A549 (cell line): ENCODE measurements around the gene ARHGDIA. TPM values are rescaled to one million over a fixed set of nuclear protein-coding genes. Genes with fewer than 3 reads are reported as not detected.
A peak's percentile ranks its signal among the peaks of the same experiment; 100 is the strongest.

Experiments
- ATAC-seq, 2 experiments: fragments of 200-7000 bp in 1 of 2; fragments of >200 bp in 1 of 2; cut with Nextera tagmentation in 1 of 2; cut with Tn5 transposase in 1 of 2; 3 replicates each; pipeline versions ENCODE4 v1.8.0 to v1.9.1; 2018 to 2020; ENCODE audit warnings: mild to moderate bottlenecking in 1 of 2, moderate library complexity in 1 of 2
- CTCF ChIA-PET: fragments of 300-600 bp; sonication (Branson Sonifier 250); formaldehyde crosslinking; extraction: SDS; loops from one replicate; lab custom pipeline; 2021; ENCODE audit warnings: antibody characterized with exemption, inconsistent platforms; lab: Yijun Ruan, JAX
- POLR2A ChIA-PET: fragments of 350-600 bp; formaldehyde crosslinking; extraction: SDS; loops from one replicate; lab custom pipeline; 2021; ENCODE audit warnings: antibody characterized with exemption, inconsistent platforms; lab: Yijun Ruan, JAX
- DNase-seq, 2 experiments: peaks; one replicate each; pipeline versions ENCODE4 v3.0.0 to v3.0.0-alpha.2; 2011 to 2016; ENCODE audit warnings: low read depth in 1 of 2, low spot score in 1 of 2
- FAIRE-seq: peaks from 2 replicates; lab custom pipeline; 2011; peaks lifted over from hg19 to GRCh38; lab: Jason Lieb, UNC
- H3K27ac ChIP-seq, 2 experiments: fragments of >200 bp; sonication (Bioruptor Twin); formaldehyde crosslinking; 3 replicates each; pipeline ENCODE4 v1.5.1; 2016 to 2017
- H3K4me1 ChIP-seq: fragments of >200 bp; sonication (Bioruptor Twin); formaldehyde crosslinking; 3 replicates; pipeline ENCODE4 v1.6.1; 2016
- H3K4me2 ChIP-seq: fragments of >200 bp; sonication (Bioruptor Twin); formaldehyde crosslinking; 3 replicates; pipeline ENCODE4 v1.6.1; 2016
- H3K4me3 ChIP-seq: fragments of >200 bp; sonication (Bioruptor Twin); formaldehyde crosslinking; 3 replicates; pipeline ENCODE4 v1.5.1; 2016
- H3K9me3 ChIP-seq: fragments of >200 bp; sonication (Bioruptor Twin); formaldehyde crosslinking; 3 replicates; pipeline ENCODE4 v1.6.1; 2016
- ATOH8 ChIP-seq: fragments of 250-450 bp; sonication (Bioruptor Pico); IDR thresholded peaks from 2 replicates; pipeline ENCODE4 v1.5.0; 2020; ENCODE audit warnings: low read depth, mild to moderate bottlenecking, moderate library complexity
- CHD2 ChIP-seq: fragments of 150-350 bp; IDR thresholded peaks from 2 replicates; pipeline ENCODE4 v1.6.1; 2014; ENCODE audit warnings: low read length; ENCODE audit not compliant: partially characterized antibody
- EHF ChIP-seq: fragments of 250-450 bp; sonication (Bioruptor Pico); IDR thresholded peaks from 2 replicates; pipeline ENCODE4 v1.5.0; 2020; ENCODE audit warnings: mild to moderate bottlenecking
- ESRRA ChIP-seq: fragments of 150-350 bp; IDR thresholded peaks from 2 replicates; pipeline ENCODE4 v1.6.1; 2014; ENCODE audit warnings: mild to moderate bottlenecking, low read length, borderline replicate concordance
- FOSL2 ChIP-seq, 2 experiments: fragments of 450-650 bp in 1 of 2; fragments of >200 bp in 1 of 2; sonication (Bioruptor Twin) in 1 of 2; formaldehyde crosslinking; IDR thresholded peaks; 2 replicates each; pipeline versions ENCODE4 v1.5.0 to v1.6.1; 2016 to 2020; ENCODE audit warnings: mild to moderate bottlenecking in 1 of 2, moderate library complexity in 1 of 2
- FOXS1 ChIP-seq: fragments of 250-450 bp; sonication (Bioruptor Pico); IDR thresholded peaks from 2 replicates; pipeline ENCODE4 v1.5.0; 2020; ENCODE audit warnings: mild to moderate bottlenecking, moderate library complexity
- HDAC2 ChIP-seq: fragments of 200-600 bp; sonication (generic); IDR thresholded peaks from 2 replicates; pipeline ENCODE4 v1.6.1; 2016
- HEYL ChIP-seq: fragments of 250-450 bp; sonication (Bioruptor Pico); IDR thresholded peaks from 2 replicates; pipeline ENCODE4 v1.8.0; 2021; ENCODE audit warnings: mild to moderate bottlenecking, moderate library complexity
- HOXA7 ChIP-seq: fragments of 250-450 bp; sonication (Bioruptor Pico); IDR thresholded peaks from 2 replicates; pipeline ENCODE4 v1.5.0; 2020; ENCODE audit warnings: mild to moderate bottlenecking, moderate library complexity
- JUN ChIP-seq, 2 experiments: fragments of >200 bp; sonication (Bioruptor Twin); formaldehyde crosslinking; IDR thresholded peaks; 2 replicates in 1 of 2; 3 replicates in 1 of 2; pipeline ENCODE4 v1.6.1; 2016 to 2017
- KDM1A ChIP-seq: fragments of 200-600 bp; sonication (generic); IDR thresholded peaks from 2 replicates; pipeline ENCODE4 v1.6.1; 2016; ENCODE audit warnings: low read depth, mild to moderate bottlenecking
- MAX ChIP-seq: IDR thresholded peaks from 2 replicates; pipeline ENCODE4 v1.6.1; 2012
- MAZ ChIP-seq: fragments of 150-350 bp; IDR thresholded peaks from 2 replicates; pipeline ENCODE4 v1.6.1; 2014; ENCODE audit warnings: antibody characterized with exemption, low read depth, low read length, borderline replicate concordance
- NPAS2 ChIP-seq: fragments of 250-450 bp; sonication (Bioruptor Pico); IDR thresholded peaks from 2 replicates; pipeline ENCODE4 v1.8.0; 2022; ENCODE audit warnings: mild to moderate bottlenecking, moderate library complexity, borderline replicate concordance
- PHF8 ChIP-seq: fragments of 200-600 bp; sonication (generic); IDR thresholded peaks from 2 replicates; pipeline ENCODE4 v1.6.1; 2016; ENCODE audit warnings: low read depth, mild to moderate bottlenecking, antibody characterized with exemption, moderate library complexity, borderline replicate concordance
- POLR2AphosphoS2 ChIP-seq: conservative IDR thresholded peaks from 2 replicates; pipeline ENCODE4 v1.6.1; 2012; ENCODE audit warnings: low read length, improper control_type of control experiment, inconsistent platforms
- REST ChIP-seq: fragments of 200-600 bp; sonication (generic); IDR thresholded peaks from 2 replicates; pipeline ENCODE4 v1.6.1; 2016; ENCODE audit warnings: antibody characterized with exemption, mild to moderate bottlenecking, moderate library complexity
- RNF2 ChIP-seq: fragments of 200-600 bp; sonication (generic); IDR thresholded peaks from 2 replicates; pipeline ENCODE4 v1.6.1; 2016; ENCODE audit warnings: low read depth, mild to moderate bottlenecking, antibody characterized with exemption, moderate library complexity, borderline replicate concordance
- TP53 ChIP-seq: fragments of 250-450 bp; sonication (Bioruptor Pico); IDR thresholded peaks from 2 replicates; pipeline ENCODE4 v1.5.0; 2021; ENCODE audit warnings: mild to moderate bottlenecking, moderate library complexity
- ZNF302 ChIP-seq: fragments of 250-450 bp; sonication (Bioruptor Pico); IDR thresholded peaks from 2 replicates; pipeline ENCODE4 v1.9.0; 2021; ENCODE audit warnings: inconsistent platforms, mild to moderate bottlenecking, moderate library complexity
- ZSCAN20 ChIP-seq: fragments of 250-450 bp; sonication (Bioruptor Pico); IDR thresholded peaks from 2 replicates; pipeline ENCODE4 v1.8.0; 2022; ENCODE audit warnings: mild to moderate bottlenecking, moderate library complexity
- WGBS: methylation state at CpG from one replicate; pipeline ENCODE4 v1.1.6; 2017; ENCODE audit errors: missing lambda C conversion rate; 5-methylcytosine and 5-hydroxymethylcytosine counted together
- polyA plus RNA-seq, 4 experiments: library from polyadenylated mRNA; depleted of rRNA in 3 of 4; stranded (reverse); fragments of >200 nt; fragmentation: RNase III in 1 of 4; extraction: RNeasy Plus Mini Kit Qiagen cat#74134 plus additional on column Dnase treatment in 1 of 4; gene quantifications; 2 replicates in 3 of 4; 3 replicates in 1 of 4; pipeline ENCODE4 v1.2.3, GENCODE V29; 2011 to 2017
- TF ChIP-seq, protein P1 (sequence below): fragments of >200 bp; sonication (Bioruptor Twin); formaldehyde crosslinking; IDR thresholded peaks from 2 replicates; pipeline ENCODE4 v1.6.1; 2016
- TF ChIP-seq, protein P2 (sequence below): IDR thresholded peaks from 2 replicates; pipeline ENCODE4 v1.6.1; 2012; ENCODE audit warnings: low read depth, borderline replicate concordance
- TF ChIP-seq, protein P3 (sequence below): fragments of 150-350 bp; IDR thresholded peaks from 2 replicates; pipeline ENCODE4 v1.6.1; 2014; ENCODE audit warnings: low read depth, mild to moderate bottlenecking, low read length
- TF ChIP-seq, protein P4 (sequence below): fragments of >200 bp; sonication (Bioruptor Twin); formaldehyde crosslinking; IDR thresholded peaks from 3 replicates; pipeline ENCODE4 v1.6.1; 2016

Gene ARHGDIA
- polyA plus RNA-seq, 2 of the 4 experiments (the other 2 are of a cell fraction), result 64.0 to 503 TPM

DNA sequence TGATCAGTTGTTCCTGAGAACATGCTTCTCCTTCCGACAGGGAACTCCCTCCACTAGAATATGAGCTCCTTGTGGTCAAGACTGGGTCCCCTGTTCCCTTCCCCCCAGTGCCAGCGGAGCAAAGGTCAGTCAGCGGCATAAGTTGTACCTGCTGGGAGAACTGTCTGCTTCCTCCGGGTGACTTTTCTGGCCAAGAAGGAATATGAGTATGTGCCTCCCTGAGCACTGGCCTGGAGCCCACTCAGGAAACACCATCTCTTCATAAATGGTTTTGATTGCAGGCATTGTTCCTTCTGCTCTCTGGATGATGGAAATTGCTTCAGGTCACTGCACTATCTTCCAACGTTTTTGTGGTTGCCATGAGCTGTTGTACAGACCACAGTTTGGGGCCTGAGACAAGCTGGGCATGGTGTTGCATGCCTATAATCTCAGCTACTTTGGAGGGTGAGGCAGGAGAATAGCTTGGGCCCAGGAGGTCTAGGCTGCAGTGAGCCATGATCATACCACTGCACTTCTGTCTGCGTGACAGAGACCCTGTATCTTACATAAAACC lies 7.9 kb downstream of the ARHGDIA start:
- no peak for ATAC-seq
- no peak for DNase-seq
- Histone ChIP-seq H3K4me2 (peak overlapping the region; percentile 89), H3K27ac (no peak overlapping the region), H3K4me1 (peaks cover 54% of the 10 kb centered on the region), H3K4me3 (no peak overlapping the region), H3K9me3 (no peaks in the 10 kb centered on the region)
- POLR2A ChIA-PET, result no interaction called here
- CTCF ChIA-PET, result interaction anchor here (0.9 to 2.4 kb wide), 5 partner anchors 8 to 139 kb away, joined by 3 to 7 read pairs (median 3); no protein-coding TSS in a partner anchor
- no peak for FAIRE-seq
- TF ChIP-seq KDM1A, result no peak
- 68% methylated on average over 6 of the region's 6 CpGs for WGBS

GRCh38 chr17:81860756-81861568 lies 10.2 kb downstream of the ARHGDIA start:
- ChIA-PET CTCF (interaction anchor here (1.4 to 1.6 kb wide), 2 partner anchors 9 to 11 kb away, joined by 3 to 6 read pairs; no protein-coding TSS in a partner anchor), POLR2A (interaction anchor here (0.5 to 1.1 kb wide), 13 partner anchors 8 to 145 kb away, joined by 3 to 11 read pairs (median 4); partner anchors contain the start of genes ARHGDIA and MCRIP1)
- Histone ChIP-seq H3K27ac (peak overlapping the region; percentile 91 to 94), H3K4me1 (peaks cover 35% of the 10 kb centered on the region), H3K4me2 (peak overlapping the region; percentile 89), H3K4me3 (peak overlapping the region; percentile 72), H3K9me3 (no peaks in the 10 kb centered on the region)
- DNase-seq (peak; percentile 100), FAIRE-seq (peak; percentile 98), ATAC-seq (peak; percentile 84 to 92)
- 2% methylated on average over 50 of the region's 74 CpGs for WGBS
- peak; percentile 100 for TF ChIP-seq ZSCAN20 (CRISPR knock-in tag)
- TF ChIP-seq MAX, result peak; percentile 98
- TF ChIP-seq HOXA7, result peak; percentile 93; the same call in 1 of the 2 replicates
- peak; percentile 53; the same call in 1 of the 2 replicates for TF ChIP-seq PHF8
- TF ChIP-seq, protein P1, sequence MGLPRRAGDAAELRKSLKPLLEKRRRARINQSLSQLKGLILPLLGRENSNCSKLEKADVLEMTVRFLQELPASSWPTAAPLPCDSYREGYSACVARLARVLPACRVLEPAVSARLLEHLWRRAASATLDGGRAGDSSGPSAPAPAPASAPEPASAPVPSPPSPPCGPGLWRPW, result no peak
- TF ChIP-seq TP53, result peak; percentile 99
- peak; percentile 82 to 90; a peak in 4 of 5 replicates for TF ChIP-seq JUN (IDR thresholded peaks at IDR 0.05)
- TF ChIP-seq REST, result no peak
- TF ChIP-seq ATOH8 (CRISPR knock-in tag), result peak; percentile 100
- TF ChIP-seq HDAC2, result no peak
- TF ChIP-seq EHF (CRISPR knock-in tag), result peak; percentile 100
- peak; percentile 100 for TF ChIP-seq FOXS1 (CRISPR knock-in tag)
- TF ChIP-seq, protein P2, sequence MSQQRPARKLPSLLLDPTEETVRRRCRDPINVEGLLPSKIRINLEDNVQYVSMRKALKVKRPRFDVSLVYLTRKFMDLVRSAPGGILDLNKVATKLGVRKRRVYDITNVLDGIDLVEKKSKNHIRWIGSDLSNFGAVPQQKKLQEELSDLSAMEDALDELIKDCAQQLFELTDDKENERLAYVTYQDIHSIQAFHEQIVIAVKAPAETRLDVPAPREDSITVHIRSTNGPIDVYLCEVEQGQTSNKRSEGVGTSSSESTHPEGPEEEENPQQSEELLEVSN, result peak; percentile 75; the same call in 1 of the 2 replicates
- TF ChIP-seq NPAS2 (CRISPR knock-in tag), result peak; percentile 99
- TF ChIP-seq, protein P3, sequence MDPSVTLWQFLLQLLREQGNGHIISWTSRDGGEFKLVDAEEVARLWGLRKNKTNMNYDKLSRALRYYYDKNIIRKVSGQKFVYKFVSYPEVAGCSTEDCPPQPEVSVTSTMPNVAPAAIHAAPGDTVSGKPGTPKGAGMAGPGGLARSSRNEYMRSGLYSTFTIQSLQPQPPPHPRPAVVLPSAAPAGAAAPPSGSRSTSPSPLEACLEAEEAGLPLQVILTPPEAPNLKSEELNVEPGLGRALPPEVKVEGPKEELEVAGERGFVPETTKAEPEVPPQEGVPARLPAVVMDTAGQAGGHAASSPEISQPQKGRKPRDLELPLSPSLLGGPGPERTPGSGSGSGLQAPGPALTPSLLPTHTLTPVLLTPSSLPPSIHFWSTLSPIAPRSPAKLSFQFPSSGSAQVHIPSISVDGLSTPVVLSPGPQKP, result peak; percentile 36; the same call in 1 of the 2 replicates
- peak; percentile 99 for TF ChIP-seq ZNF302
- no peak for TF ChIP-seq RNF2
- peak; percentile 4; the same call in 1 of the 2 replicates for TF ChIP-seq MAZ
- TF ChIP-seq, protein P4, sequence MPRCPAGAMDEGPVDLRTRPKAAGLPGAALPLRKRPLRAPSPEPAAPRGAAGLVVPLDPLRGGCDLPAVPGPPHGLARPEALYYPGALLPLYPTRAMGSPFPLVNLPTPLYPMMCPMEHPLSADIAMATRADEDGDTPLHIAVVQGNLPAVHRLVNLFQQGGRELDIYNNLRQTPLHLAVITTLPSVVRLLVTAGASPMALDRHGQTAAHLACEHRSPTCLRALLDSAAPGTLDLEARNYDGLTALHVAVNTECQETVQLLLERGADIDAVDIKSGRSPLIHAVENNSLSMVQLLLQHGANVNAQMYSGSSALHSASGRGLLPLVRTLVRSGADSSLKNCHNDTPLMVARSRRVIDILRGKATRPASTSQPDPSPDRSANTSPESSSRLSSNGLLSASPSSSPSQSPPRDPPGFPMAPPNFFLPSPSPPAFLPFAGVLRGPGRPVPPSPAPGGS, result peak; percentile 84
- TF ChIP-seq FOSL2 (IDR thresholded peaks at IDR 0.05), result no peak
- peak; percentile 72 for TF ChIP-seq FOSL2 (CRISPR knock-in tag; IDR thresholded peaks at IDR 0.05)
- TF ChIP-seq ESRRA, result no peak
- TF ChIP-seq HEYL, result peak; percentile 100
- no peak for TF ChIP-seq POLR2AphosphoS2
- peak; percentile 54 for TF ChIP-seq CHD2
